Measurements from ENCODE around the gene PYHIN1. TPM values are rescaled to one million over a fixed set of nuclear protein-coding genes. Genes with fewer than 3 reads are reported as not detected.
"Not testable (repeated sequence)": the region's sequence is repeated elsewhere in the genome, so short reads cannot be mapped to it uniquely, and the experiment has no call there.

The PYHIN1 gene
- polyA plus RNA-seq, 1 experiment, result not detected

GRCh38 chr1:159008744-159009188 lies 77.4 kb downstream of the PYHIN1 start:
- Histone ChIP-seq H3K4me3 (ENCODE audit: low read depth, low read length) (no peak overlapping the region), H3K27ac (ENCODE audit: low read depth, low read length) (no peak overlapping the region), H3K9me3 (ENCODE audit: control insufficient read depth, insufficient read depth, low read length) (no peaks in the 10 kb centered on the region), H3K27me3 (ENCODE audit: control insufficient read depth, insufficient read depth, low read length) (no peaks in the 10 kb centered on the region)
- no peak for DNase-seq (ENCODE audit: low read depth, low spot score)
- no peak for TF ChIP-seq CTCF (IDR thresholded peaks at IDR 0.05; ENCODE audit: low read depth, low read length)
- ChIA-PET CTCF (interaction anchor here (1.7 to 3.1 kb wide), 3 partner anchors 7 to 10 kb away, joined by 6 to 15 read pairs (median 6); no protein-coding TSS in a partner anchor), POLR2A (no interaction called here)

- no peak for TF ChIP-seq CTCF (IDR thresholded peaks at IDR 0.05; ENCODE audit: low read depth, low read length)
- Histone ChIP-seq H3K9me3 (ENCODE audit: control insufficient read depth, insufficient read depth, low read length) (no peaks in the 10 kb centered on the region), H3K27me3 (ENCODE audit: control insufficient read depth, insufficient read depth, low read length) (no peaks in the 10 kb centered on the region), H3K27ac (ENCODE audit: low read depth, low read length) (peak overlapping the region; percentile 79), H3K4me3 (ENCODE audit: low read depth, low read length) (peak overlapping the region; percentile 76)
- ChIA-PET POLR2A (interaction anchor here (1.0 kb wide), 1 partner anchor 10 kb away, joined by 12 read pairs; no protein-coding TSS in a partner anchor), CTCF (interaction anchor here (0.9 to 3.1 kb wide), 5 partner anchors 8 to 1045 kb away, joined by 3 to 15 read pairs (median 6); no protein-coding TSS in a partner anchor)
- DNase-seq (ENCODE audit: low read depth, low spot score), result no peak
Observed at GRCh38 chr1:159009287-159009686, 77.9 kb downstream of the PYHIN1 start.

DNA sequence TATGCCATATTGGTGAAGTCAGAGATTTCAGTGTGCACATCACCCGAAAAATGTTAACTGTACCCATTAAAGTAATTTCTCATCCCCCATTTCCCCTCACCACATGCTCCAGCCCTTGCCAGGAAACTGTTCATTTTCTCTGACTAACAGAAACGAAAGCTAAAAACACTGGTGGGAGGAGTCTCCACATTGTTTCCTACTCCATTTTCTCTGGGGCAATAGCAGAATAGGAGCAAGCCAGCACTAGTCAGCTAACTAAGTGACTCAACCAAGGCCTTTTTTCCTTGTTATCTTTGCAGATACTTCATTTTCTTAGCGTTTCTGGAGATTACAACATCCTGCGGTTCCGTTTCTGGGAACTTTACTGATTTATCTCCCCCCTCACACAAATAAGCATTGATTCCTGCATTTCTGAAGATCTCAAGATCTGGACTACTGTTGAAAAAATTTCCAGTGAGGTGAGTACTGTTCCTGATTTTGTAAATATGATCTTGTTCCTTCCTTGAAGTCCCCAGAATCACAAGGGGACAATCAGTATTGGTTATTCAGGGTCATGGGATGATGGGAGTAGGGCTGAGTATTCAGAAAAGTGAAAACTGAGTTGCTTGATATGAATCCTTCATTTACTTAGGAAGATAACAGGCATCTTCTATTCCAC lies 78.5 kb downstream of the PYHIN1 start, which contains the start of gene IFI16:
Gene IFI16, plus strand, starts transcription at position 204 of the 658 bp plus-strand sequence. CDS start 4,774 bp downstream, outside the sequence.
- ChIA-PET POLR2A (interaction anchor here (1.0 kb wide), 1 partner anchor 10 kb away, joined by 12 read pairs; no protein-coding TSS in a partner anchor), CTCF (interaction anchor here (0.9 to 3.1 kb wide), 5 partner anchors 8 to 1046 kb away, joined by 3 to 15 read pairs (median 6); no protein-coding TSS in a partner anchor)
- no peak for TF ChIP-seq CTCF (IDR thresholded peaks at IDR 0.05; ENCODE audit: low read depth, low read length)
- Histone ChIP-seq H3K9me3 (ENCODE audit: control insufficient read depth, insufficient read depth, low read length) (no peaks in the 10 kb centered on the region), H3K27me3 (ENCODE audit: control insufficient read depth, insufficient read depth, low read length) (no peaks in the 10 kb centered on the region), H3K4me3 (ENCODE audit: low read depth, low read length) (peak within 1 kb of the TSS; percentile 76), H3K27ac (ENCODE audit: low read depth, low read length) (peak within 1 kb of the TSS; percentile 79)
- DNase-seq (ENCODE audit: low read depth, low spot score), result peak; percentile 83

DNA sequence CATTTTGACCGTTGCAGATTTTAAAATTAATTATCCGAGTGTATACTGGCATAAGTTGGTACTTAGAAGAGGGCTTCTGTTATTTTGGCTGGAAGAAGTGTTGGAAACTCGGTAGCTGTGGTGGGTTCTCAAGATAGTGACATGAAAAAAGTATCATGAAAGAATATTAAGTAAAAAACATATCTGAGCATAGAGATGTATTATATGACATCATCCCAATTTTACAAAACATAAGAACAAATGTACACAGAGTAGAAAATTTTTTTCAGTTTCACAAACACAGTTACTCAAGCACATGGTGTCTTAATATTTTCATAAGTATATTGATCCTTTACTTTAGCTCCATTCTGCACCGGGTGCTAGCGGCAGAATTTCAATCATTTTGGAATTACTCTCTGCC lies 79.0 kb downstream of the PYHIN1 start:
- peak overlapping the region; percentile 79 for H3K27ac ChIP-seq (ENCODE audit: low read depth, low read length)
- no peaks in the 10 kb centered on the region for H3K9me3 ChIP-seq (ENCODE audit: control insufficient read depth, insufficient read depth, low read length)
- ChIA-PET CTCF (interaction anchor here (1.7 kb wide), 1 partner anchor 9 kb away, joined by 6 read pairs; no protein-coding TSS in a partner anchor), POLR2A (no interaction called here)
- no peaks in the 10 kb centered on the region for H3K27me3 ChIP-seq (ENCODE audit: control insufficient read depth, insufficient read depth, low read length)
- H3K4me3 ChIP-seq (ENCODE audit: low read depth, low read length), result peak overlapping the region; percentile 76
- DNase-seq (ENCODE audit: low read depth, low spot score), result no peak
- no peak for TF ChIP-seq CTCF (IDR thresholded peaks at IDR 0.05; ENCODE audit: low read depth, low read length)

DNA sequence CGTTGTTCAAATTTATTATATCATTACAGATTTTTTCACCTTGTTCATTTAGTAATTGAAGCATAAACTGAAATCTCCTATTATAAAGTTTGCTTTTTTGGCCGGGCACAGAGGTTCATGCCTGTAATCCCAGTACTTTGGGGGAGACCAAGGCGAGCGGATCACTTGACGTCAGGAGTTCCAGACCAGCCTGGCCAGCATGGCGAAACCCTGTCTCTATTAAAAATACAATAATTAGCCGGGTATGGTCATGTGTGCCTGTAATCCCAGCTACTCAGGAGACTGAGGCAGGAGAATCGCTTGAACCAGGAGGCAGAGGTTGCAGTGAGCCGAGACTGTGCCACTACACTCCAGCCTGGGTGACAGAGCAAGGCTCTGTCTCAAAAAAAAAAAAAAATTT lies 79.6 kb downstream of the PYHIN1 start:
- POLR2A ChIA-PET; CTCF ChIA-PET; DNase-seq (ENCODE audit: low read depth, low spot score): not testable (repeated sequence)

More for the DNA sequence above, 79.6 kb downstream of the PYHIN1 start:
- peak overlapping the region; percentile 76 for H3K4me3 ChIP-seq (ENCODE audit: low read depth, low read length)
- not testable (repeated sequence) for H3K9me3 ChIP-seq (ENCODE audit: control insufficient read depth, insufficient read depth, low read length); H3K27ac ChIP-seq (ENCODE audit: low read depth, low read length); H3K27me3 ChIP-seq (ENCODE audit: control insufficient read depth, insufficient read depth, low read length)

Measured in AG04450 (cell line).